Stimulated activated CD4-positive, alpha-beta T cell treated with anti-CD3 and anti-CD28 coated beads, Interleukin-4, amount 100 ng/mL, for 48 hours (primary cell): ENCODE results near the gene CCDC88C.

Source experiments
- DNase-seq, 2 donors: peaks; one replicate each; pipeline ENCODE4 v3.0.0-alpha.2; 2020; ENCODE audit warnings: low read depth in 2 of 2

CCDC88C gene

DNA sequence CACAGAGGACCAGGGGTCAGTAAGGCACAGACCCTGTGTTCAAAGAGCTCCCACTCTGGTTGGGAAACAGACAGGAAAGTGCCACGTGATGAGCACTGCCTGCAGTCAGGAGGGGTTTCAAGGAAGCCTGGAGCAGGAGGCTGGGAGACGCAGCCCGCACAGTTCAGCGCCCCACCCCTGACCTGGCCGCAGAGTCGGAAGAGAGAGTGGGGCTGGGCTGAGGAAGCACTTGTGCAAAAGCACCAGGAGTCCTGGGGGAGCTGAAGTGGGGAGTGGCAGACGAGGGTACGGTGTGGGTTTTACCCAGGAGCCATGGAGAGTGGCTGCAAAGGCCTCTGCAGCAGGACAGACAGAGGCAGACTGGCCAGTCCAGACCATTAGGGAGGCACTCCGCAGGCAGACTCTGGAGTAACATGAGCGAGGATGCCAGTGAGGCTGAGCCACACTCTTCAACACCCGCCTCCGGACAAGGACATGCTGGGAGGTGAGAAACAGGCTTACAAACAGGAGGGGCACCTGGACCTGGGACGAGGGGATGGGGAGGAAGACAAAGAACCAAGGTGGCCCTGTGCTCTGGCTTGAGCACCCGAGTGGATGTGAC lies 87.4 kb downstream of the CCDC88C start:
- DNase-seq, result no peak

DNA sequence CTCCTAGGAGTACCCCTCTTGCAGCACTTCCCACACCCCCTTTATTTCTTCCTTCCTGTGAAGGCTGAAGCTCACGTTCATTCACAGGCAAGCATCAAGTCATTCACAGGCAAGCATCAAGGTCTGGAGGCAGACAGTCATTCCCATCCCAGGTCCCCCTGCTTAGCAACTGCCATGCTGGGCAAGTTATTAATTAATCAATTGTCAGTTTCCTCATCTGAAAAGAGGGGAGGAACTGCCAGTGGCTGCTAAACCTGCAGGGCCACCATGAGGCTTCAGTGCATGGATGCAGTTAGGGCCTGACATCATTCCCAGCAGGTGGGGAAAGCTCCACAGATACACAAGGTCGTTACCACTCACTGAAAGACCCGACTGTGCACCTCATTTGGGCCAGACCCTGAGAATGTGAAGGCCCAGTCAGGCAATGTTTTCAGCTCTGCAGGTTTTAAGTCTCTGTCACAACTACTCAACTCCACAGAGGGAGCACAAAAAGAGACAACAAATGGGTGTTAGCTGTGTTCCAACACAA lies 88.1 kb downstream of the CCDC88C start:
- no peak for DNase-seq

DNA sequence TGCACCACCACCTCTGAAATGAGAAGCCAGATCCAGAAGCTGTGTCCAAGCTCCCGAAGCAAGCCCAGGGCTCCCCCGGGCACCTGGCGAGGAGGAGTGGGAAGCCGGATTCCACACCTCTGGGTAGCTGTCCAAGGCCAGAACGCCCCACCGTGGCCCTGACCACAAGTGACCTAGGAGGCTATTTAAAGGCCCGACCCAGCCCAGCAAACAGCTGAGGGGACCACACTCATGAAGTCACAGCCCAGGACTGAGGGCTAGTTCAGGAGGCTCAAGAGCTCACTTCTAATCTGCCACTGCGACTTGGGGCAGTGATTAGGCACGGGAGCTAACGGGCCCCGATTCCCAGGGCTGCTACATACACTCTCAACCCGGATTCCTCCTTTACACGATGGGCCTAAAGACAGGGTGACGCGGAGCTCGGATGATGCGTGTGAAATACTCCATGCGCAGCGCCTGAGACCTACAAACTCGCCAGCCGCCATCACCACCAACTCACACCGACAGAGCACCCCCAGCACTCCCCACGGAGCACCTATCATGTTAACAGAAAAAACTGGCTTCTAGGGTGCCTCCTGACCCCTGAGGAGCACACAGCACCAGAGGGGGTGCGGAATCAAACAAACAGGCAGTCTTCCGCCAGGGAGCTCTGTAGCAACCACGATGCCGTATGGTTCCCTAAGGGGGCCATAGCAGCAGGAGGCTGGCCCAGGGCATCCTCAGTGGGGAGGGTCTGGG lies 89.1 kb downstream of the CCDC88C start:
- no peak for DNase-seq

DNA sequence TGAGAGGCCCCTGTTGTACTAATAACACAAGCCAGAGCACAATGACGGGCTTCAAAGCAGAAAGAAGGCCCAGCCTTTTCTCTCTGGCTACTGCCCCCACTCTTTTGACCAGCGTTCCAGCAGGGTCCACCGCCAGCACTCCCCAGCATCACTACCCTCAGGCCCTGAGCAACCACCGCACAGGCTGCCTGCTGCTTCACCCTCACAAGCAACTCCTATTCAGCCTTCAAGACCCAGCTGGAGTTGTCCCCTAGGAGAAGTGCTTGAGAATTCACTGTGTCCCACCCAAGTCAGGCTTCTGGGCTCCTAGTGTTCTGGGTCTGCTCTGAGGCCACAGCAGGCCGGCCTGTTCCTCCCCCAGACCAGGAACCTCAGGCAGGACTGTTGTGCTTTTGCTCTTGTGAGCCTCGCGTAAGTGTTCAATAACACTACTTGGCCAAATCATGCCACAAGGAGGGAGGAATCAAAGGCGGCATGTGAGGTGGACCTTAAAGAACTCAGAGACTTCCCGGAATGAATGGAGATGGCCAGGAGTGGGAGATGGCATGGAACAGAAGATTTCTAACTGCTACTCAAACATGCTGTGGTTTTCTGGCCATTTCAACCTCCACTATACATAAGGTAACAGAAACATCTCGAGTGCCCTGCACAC lies 89.8 kb downstream of the CCDC88C start:
- DNase-seq, result no peak

DNA sequence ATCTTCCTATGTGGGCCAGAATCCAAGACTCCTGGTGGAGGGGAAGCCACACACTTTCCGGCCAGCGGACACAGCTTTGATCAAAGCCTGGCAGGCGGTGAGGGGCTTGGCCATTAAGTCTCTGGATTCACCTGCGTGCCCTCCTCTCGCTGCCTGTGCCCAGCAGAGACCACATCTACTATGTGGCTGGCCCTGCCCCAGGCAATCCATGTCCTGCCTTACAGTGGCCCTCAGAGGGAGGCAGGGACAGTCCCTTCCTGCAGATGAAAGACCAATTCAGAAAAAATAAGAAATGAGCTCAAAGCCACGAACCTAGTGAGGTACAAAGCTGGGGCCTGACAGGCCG lies 90.4 kb downstream of the CCDC88C start:
- no peak for DNase-seq

DNA sequence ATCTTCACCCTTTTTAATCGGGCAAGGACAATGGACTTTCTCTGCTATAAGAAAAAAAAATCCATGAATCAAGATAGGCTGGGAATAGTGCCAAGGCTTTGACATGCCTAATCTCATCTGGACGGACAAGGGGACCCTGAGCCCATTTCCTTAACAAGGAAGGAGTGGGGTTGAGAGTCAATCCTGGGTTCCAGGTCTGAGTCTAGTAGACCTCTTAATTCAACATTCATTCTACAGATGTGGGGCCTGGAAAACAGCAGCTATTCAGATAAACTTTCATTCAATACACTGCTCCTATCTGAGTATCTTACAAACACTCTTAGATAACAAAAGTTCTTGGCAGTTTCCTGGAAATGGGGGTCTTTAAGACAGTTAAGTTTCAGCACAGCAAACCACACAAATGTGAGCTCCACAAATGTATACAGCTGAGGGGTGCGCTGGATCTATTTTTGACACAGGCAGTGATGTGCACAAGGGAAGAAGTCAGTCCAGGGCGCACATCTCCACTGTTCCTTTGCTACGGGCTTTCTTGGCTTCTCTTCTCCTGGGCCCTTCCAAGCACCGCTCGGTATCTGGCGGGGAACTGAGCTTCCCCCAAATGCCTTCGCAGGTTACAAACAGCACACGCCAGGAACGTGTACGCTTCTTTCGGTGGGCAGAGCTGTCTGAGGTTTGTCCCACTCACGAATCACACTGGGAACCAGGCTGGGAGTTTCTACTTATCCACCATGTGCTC lies 90.9 kb downstream of the CCDC88C start:
- no peak for DNase-seq

DNA sequence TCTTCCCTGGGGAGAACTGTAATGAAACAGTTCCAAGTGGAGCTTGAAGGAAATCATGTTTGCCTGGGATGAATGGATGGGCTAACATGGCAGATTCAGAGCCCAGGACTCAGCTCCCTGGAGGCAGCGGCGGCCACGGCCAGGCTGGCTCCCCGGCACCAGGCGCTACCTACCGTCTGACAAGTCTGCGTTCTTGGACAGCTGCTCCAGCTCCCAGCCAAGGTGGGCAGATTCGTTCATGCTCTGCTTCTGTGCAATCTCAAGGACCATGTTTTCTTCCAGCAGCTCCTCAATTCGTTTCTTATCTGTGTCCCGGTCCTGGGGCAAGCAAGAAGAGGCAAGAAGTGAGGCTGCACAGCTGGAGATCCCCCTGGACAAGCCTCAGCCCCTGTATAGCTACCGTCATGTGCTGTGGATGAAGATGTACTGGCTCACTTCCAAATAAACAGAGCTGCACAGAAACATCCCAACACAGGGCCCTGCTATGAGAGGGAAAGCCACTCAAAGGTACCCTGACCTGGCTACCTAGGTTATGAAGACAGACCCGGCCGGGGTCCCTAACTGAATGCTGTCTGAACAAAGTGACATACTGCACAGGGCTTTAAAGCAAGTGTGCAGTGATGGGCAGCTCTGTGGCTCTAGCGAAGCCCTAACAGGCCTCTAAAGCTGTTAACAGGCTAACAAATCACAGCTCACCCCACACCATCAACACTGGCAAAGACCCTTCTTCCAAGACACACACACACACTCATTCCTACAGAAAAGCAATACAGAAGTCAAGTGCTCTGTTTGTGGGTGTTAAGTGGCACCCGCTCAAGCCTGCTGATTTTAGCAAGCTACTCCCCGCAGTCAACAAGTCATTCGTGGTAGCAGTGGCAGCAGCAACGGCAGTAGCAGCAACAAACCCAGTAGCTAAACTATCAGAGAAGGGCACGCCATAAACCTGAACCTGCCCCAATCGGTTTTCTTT lies 92.7 kb downstream of the CCDC88C start:
- DNase-seq, result no peak

DNA sequence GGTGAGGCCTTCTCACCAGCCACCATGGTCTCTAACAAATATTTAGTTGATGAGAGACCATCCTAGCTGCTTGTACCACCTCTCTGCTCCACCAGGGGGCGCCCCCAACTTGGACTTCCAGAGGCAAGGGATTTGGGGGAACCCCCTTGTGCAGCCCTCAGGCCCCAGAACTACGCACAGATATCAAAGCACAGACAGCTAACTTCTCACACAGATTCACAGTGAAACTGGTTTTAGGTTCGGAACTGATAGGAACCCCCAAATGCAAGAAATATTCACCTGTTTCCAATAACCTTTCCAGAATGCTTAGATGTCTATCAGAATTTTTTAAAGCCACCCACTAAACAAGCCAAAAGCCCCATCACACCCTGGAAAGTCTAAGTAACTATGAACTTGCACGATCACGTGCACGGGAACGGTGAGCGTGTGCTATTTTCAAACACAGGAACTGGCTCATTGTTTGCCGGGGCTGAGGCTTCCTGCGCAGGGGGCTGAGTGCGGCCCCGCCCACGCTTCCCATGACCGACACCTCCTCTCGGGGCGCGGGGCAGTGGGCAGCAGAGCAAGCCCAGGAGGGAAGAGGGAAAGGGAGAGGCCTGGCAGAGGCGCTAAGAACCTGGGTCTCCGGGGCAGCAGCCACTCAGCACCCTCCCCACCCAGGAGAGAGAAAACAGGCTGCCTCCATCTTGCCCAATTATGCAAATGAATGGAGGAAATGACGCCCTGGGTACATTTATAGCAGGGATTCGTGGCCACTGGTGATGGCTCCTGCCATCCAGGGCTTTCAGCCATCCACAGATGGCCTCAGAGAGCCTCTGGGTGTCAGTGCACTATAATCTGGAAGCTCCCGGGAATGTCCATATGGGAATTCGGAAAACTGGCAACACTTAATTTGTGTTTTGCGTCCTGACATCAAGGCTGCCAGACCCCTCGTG lies 93.7 kb downstream of the CCDC88C start:
- peak; percentile 91 to 98 for DNase-seq

DNA sequence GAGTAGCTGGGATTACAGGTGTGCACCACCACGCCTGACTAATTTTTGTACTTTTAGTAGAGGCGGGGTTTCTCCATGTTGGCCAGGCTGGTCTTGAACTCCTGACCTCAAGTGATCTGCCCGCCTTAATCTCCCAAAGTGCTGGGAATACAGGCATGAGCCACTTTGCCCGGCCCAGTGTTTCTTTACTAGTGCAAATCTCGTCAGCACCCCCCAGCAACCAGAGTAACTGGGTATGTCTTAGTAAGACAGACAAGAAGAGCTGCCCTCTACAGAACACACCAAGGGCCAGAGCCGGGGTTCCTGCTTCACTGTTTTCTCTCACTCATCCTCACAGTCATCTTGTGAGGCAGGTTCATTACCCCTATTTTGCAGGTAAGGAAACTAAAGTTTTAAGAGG lies 94.6 kb downstream of the CCDC88C start:
- DNase-seq, result no peak

DNA sequence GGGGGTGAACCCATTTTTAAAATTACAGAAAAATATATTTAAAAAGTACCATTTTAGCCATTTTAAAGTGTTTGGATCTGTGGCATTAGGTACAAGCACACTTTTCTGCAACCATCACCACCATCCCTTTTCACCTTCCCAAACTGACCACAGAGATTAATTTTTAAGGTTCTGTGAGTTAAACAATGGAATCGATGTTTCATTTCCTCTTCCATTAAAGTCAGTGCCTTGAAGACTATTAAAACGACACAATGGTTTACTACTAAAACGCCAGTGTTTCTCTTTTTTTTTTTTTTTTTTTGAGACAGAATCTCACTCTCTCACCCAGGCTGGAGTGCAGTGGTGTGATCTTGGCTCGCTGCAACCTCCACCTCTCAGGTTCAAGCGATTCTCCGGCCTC lies 95.0 kb downstream of the CCDC88C start:
- no peak for DNase-seq

DNA sequence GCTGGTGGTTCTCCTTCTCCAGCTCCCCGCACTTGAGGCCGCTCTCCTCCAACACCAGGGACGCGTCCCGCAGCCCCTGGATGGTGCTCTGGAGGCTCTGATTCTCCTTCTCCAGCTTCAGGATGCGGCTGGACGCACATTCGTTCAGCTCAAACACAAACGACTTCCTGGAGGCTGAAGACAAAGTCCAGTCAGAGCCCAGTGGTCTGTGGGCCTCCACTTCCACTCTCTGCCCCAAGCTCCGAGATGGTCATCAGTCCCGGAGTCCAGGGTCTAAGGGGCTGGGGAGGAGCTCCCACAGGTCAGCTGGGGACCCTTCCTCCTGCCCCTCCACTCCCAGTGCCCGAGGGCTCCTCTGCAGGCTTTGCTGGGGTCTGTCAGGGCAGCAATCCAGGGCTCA lies 96.5 kb downstream of the CCDC88C start:
- no peak for DNase-seq

DNA sequence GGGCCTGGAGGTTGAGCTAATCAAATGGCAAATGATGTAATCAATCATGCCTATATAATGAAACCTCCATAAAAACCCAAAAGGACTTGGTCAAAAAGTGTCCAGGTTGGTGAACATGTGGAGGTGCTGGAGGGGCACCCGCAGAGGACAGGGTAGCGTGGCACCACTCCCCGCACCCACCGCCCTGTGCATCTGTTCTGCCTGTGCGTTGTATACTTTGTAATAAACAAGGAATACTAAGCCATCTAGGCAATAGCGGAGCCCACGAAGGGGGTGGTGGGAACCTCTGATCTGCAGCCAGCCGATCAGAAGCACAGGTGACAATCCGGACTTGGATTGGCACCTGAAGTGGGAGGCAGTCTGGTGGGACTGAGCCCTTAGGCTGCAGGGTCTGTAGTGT lies 97.4 kb downstream of the CCDC88C start:
- DNase-seq, result no peak

DNA sequence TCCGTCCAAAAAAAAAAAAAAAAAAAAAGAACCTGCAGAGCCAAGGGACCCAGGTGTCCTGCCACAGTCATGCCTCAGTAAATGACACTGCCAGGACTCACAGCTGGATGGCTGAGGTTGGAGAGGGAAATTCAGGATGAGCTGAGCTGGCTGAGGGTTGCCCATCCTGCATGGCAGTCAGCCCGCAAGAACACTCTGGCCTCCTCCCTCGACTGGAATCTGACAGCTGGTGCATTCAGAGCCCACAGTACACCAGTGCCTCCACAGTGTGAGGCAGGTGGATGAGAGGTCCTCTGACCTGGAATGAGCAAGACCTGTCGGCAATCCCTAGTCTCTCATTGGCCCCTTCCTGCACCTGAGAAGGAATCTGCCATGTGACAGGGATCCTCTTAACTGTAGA lies 98.7 kb downstream of the CCDC88C start:
- no peak for DNase-seq

DNA sequence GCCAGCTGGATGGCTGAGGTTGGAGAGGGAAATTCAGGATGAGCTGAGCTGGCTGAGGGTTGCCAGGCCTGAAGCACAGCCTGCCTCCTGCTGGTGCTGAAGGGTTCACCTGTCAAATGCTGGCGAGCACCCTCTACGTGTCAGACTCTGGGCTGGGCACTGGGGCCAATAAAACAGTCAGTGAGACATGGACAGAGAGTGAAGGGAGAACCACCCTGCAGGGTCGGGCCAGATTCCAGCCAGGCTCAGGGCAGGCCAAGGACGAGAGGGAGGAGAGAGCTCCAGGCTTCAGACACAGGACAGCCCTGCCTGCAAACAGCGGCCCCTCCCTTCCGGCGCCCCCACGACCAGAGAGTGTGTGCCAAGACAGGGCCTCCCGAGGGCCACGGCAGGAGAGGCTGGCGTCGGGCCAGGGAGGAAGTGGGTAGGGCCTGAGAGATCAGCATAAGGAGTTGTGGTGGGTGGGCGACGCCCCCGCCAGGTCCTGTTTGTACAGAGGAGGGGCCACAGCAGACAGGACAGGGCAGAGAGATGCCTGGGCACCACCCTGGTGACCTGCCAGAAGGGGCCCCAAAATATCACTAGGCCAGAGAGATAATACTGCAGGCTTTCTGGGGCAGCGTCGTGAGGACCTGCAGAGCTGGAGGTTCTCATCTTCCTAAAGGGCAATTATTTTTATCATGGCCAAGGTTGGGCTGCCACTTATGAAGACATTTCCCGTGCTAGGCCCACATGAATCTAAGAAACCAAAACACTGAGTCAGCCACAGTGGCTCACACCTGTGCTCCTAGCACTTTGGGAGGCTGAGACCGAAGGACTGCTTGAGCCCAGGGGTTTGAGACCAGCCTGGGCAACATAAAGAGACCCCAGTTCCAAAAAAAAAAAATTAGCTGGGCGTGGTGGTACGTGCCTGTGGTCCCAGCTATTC lies 100.0 kb downstream of the CCDC88C start:
- DNase-seq, result peak; percentile 72 to 76

DNA sequence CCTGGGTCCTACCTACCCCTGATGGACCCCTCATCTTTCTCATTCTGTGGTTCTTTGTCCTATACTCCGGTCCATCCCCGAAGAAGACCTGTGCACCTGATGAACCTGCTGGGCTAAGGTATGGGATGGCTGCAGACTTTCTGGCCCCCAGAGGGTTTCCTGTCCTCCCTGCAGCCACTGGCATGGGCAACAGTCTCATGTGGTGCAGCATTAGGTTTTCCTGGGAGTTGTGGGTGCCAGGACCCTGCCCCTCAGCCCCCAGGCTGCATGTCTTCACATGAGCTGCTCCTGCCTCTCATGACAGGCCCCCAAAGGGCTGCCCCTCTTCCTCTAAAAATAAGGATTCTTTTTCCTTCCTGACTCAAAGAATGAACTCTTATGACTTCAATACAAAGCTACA lies 100.9 kb downstream of the CCDC88C start:
- DNase-seq, result no peak

DNA sequence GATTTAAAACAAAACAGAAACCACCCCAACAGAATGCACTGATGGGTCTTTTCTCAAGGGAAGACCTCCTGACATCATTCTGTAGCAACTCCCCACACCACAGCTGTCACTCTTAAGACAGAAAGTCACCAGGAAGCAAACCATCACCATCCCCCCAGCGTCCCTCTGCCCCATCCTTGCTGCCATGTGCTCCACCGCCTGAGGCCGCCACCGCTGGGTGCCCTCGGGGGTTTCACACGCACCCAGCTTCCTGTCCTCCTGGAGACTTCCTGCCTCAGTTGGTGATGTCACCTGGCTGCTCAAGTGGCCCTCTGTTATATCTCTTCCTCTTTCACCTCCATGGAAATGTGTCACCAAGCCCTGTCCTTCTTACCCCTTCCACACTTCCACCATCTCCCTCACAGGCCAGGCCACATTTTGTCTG lies 101.8 kb downstream of the CCDC88C start:
- DNase-seq, result peak; percentile 75

DNA sequence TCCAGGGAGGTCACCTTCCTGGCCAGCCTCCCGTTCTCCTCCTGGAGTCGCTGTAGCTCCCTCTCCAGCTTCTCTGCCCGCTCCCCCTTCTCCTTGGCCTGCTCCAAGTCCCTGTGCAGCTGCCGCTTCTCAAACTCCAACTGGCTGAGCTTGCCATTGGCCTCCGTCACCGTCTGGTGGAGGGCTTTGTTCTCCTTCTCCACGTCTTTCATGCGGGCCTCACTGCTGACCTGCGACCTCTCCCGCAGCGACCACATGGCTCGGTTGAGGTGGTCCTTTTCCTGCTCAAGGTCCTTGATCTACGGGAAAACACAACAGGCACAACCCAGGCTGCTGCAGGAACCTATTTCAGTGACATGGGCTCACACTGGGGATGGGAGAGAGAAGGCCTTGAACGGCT lies 103.8 kb downstream of the CCDC88C start:
- DNase-seq, result no peak

DNA sequence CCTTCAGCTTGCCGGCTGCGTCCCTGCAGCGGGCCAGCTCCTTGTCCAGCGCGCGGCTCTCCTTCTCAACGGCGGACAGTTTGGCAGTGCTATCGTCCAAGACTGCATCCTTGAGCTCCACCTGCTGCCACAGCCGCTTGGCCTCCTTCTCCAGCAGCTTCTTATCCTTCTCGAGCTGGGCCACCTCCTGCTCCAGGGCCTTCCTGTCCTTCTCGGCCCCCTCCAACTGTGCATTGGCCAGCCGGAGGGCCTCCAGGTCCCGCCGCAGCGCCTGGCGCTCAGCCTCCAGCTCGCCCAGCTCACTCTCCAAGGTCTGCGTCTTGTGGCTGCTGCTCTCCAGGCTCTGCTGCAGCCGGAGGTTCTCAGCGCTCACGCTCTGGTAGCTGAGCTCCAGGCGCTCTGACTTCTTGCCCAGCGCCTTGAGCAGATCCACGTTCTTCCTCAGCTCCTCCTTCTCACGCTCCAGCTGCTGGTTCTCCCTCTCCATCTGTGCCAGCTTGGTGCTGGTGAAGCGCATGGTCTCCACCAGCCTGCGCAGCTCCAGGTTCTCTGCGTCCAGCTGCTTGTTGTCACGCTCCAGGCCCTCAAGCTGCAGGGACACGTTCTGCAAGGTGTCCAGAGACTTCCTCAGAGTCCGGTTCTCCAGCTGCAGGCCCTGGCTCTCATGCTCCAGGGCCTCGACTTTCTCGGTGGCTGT lies 104.3 kb downstream of the CCDC88C start:
- DNase-seq, result no peak
